DOHH2 (cell line): ENCODE measurements around the gene RUFY1.

Experiments
- H3F3A ChIP-seq: fragments of 200-600 bp; sonication (generic), shearing (Covaris generic); 2 replicates; pipeline ENCODE4 v1.6.0; 2016; ENCODE audit warnings: antibody characterized with exemption, mild to moderate bottlenecking; ENCODE audit not compliant: control insufficient read depth, insufficient read depth
- H3K27ac ChIP-seq: fragments of 200-600 bp; sonication (generic); 2 replicates; pipeline ENCODE4 v1.5.1; 2014; ENCODE audit warnings: low read depth, mild to moderate bottlenecking, low read length, moderate library complexity
- H3K27me3 ChIP-seq: fragments of 200-600 bp; sonication (generic); 2 replicates; pipeline ENCODE4 v1.6.1; 2014; ENCODE audit warnings: mild to moderate bottlenecking, low read length, mixed read lengths; ENCODE audit not compliant: control insufficient read depth
- H3K36me3 ChIP-seq: fragments of 200-600 bp; sonication (generic); 2 replicates; pipeline ENCODE4 v1.6.1; 2014; ENCODE audit warnings: mild to moderate bottlenecking, low read length, moderate library complexity, mixed read lengths; ENCODE audit not compliant: control insufficient read depth
- H3K4me1 ChIP-seq: fragments of 200-600 bp; sonication (generic); 2 replicates; pipeline ENCODE4 v1.6.1; 2014; ENCODE audit warnings: mild to moderate bottlenecking, low read length, mixed read lengths; ENCODE audit not compliant: control insufficient read depth
- H3K4me2 ChIP-seq: fragments of 200-600 bp; sonication (generic); 2 replicates; pipeline ENCODE4 v1.6.0; 2014; ENCODE audit warnings: mild to moderate bottlenecking, low read length, moderate library complexity
- H3K4me3 ChIP-seq: fragments of 200-600 bp; sonication (generic); 2 replicates; pipeline ENCODE4 v1.5.1; 2014; ENCODE audit warnings: mild to moderate bottlenecking, low read length, mixed read lengths
- H3K79me2 ChIP-seq: fragments of 200-600 bp; sonication (generic); 2 replicates; pipeline ENCODE4 v1.6.1; 2014; ENCODE audit warnings: mild to moderate bottlenecking, low read length, mixed read lengths; ENCODE audit not compliant: control insufficient read depth
- H3K9me2 ChIP-seq: fragments of 200-600 bp; sonication (generic); replicated peaks from 2 replicates; pipeline ENCODE4 v1.6.1; 2014; ENCODE audit warnings: mild to moderate bottlenecking, low read length, mixed read lengths; ENCODE audit not compliant: control insufficient read depth
- H3K9me3 ChIP-seq: fragments of 200-600 bp; sonication (generic); 2 replicates; pipeline ENCODE4 v1.6.1; 2014; ENCODE audit warnings: antibody characterized with exemption, low read length, mixed read lengths; ENCODE audit not compliant: control insufficient read depth, insufficient read depth
- H4K20me1 ChIP-seq: fragments of 200-600 bp; sonication (generic); 2 replicates; pipeline ENCODE4 v1.6.0; 2014; ENCODE audit warnings: low read depth, mild to moderate bottlenecking, antibody characterized with exemption, low read length, moderate library complexity; ENCODE audit not compliant: control insufficient read depth, insufficient read depth
- CTCF ChIP-seq: fragments of 200-600 bp; sonication (generic); IDR thresholded peaks from one replicate; pipeline ENCODE4 v1.5.1; 2014; ENCODE audit warnings: antibody characterized with exemption, mild to moderate bottlenecking, low read depth, low read length; ENCODE audit not compliant: poor library complexity, severe bottlenecking
- EZH2phosphoT487 ChIP-seq: fragments of 200-600 bp; sonication (generic); IDR thresholded peaks from 2 replicates; pipeline ENCODE4 v1.6.1; 2017; ENCODE audit warnings: borderline replicate concordance, mild to moderate bottlenecking, antibody characterized with exemption, low read length, moderate library complexity, mixed read lengths

RUFY1 gene

GRCh38 chr5:179599566-179599965 lies 49.2 kb downstream of the RUFY1 start:
- Histone ChIP-seq H3K4me1 (no peaks in the 10 kb centered on the region), H3K27ac (no peak overlapping the region), H3K4me3 (no peak overlapping the region), H3K36me3 (peaks cover 54% of the 10 kb centered on the region), H3K79me2 (no peaks in the 10 kb centered on the region), H3K9me3 (no peaks in the 10 kb centered on the region), H3F3A (no peaks in the 10 kb centered on the region), H3K27me3 (no peaks in the 10 kb centered on the region), H4K20me1 (no peaks in the 10 kb centered on the region), H3K9me2 (no peaks in the 10 kb centered on the region), H3K4me2 (no peak overlapping the region)
- no peak for TF ChIP-seq CTCF
- TF ChIP-seq EZH2phosphoT487: no peak

DNA sequence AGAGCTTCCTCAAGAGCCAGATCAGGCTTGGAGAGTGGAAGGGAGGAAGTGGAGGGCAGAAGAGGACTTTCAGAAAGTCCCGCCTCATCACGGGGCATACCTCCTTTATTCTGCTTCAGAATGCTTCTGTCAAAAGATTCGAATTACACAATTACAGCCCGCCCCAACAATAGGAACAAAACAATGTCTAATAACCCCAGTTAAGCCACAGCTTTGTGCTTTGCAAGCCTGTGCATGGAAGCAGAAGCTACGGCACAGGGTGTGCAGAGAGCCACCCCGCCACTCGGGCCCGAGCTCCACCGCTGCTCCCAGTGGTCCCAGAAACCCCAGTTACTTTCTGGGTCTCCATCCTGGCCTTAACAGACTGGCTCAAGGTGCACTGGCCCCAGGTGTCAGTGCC lies 49.6 kb downstream of the RUFY1 start:
- no peak overlapping the region for H3K4me2 ChIP-seq
- no peaks in the 10 kb centered on the region for H3K9me2 ChIP-seq
- no peak overlapping the region for H3K4me3 ChIP-seq
- TF ChIP-seq EZH2phosphoT487: no peak
- TF ChIP-seq CTCF: no peak
- no peaks in the 10 kb centered on the region for H3K9me3 ChIP-seq
- no peaks in the 10 kb centered on the region for H3F3A ChIP-seq
- H3K27me3 ChIP-seq: no peaks in the 10 kb centered on the region
- no peaks in the 10 kb centered on the region for H3K79me2 ChIP-seq
- peaks cover 50% of the 10 kb centered on the region for H3K36me3 ChIP-seq
- no peaks in the 10 kb centered on the region for H3K4me1 ChIP-seq
- H3K27ac ChIP-seq: no peak overlapping the region
- H4K20me1 ChIP-seq: no peaks in the 10 kb centered on the region

DNA sequence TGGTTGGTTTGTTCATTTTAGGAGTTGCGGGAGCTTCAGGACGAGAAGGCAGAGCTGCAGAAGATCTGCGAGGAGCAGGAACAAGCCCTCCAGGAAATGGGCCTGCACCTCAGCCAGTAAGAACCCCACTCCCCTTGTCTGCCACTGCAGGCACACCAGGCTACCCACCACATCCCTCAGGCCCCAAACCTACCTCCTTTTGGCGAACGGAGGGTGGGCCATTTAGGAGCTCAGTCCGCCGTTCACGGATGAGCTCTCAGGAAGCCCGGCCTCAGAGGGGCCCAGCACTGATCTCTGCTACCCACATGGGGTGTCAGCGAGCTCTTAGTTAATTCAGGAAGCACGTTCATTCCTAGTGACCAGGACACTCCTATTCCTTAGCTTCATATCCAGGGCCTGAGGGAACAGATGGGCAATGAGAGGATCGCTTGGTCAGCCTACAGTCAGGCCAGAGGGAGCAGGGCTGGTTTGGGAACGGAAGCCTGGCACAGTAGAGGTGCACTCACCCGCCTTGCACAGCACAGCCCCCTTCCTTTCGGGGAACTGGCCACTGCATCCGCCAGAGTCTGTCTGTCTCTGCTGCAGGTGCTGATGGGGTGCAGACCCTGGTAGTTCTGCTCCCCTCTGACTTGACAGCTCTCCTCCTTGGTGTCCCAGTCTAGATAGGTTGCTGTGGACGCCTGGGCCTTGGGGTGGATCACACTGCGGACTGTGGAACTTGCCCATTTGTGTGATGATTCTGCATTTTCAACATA lies 51.7 kb downstream of the RUFY1 start:
- H3K4me2 ChIP-seq: no peak overlapping the region
- H3K27ac ChIP-seq: no peak overlapping the region
- H3K4me1 ChIP-seq: no peaks in the 10 kb centered on the region
- H3K9me3 ChIP-seq: no peaks in the 10 kb centered on the region
- H3K36me3 ChIP-seq: peaks cover 54% of the 10 kb centered on the region
- H3K79me2 ChIP-seq: no peaks in the 10 kb centered on the region
- H3K9me2 ChIP-seq: no peaks in the 10 kb centered on the region
- no peak overlapping the region for H3K4me3 ChIP-seq
- peaks cover 5% of the 10 kb centered on the region; the same call in 1 of the 2 replicates for H3F3A ChIP-seq
- H4K20me1 ChIP-seq: no peaks in the 10 kb centered on the region
- no peaks in the 10 kb centered on the region for H3K27me3 ChIP-seq
- TF ChIP-seq EZH2phosphoT487 (no peak), CTCF (no peak)
